Hindlimb muscle (tissue), 1 donor: ENCODE results near the gene FOXP2. TPM values are rescaled to one million over a fixed set of nuclear protein-coding genes. Genes with fewer than 3 reads are reported as not detected.
"Not testable (repeated sequence)": the region's sequence is repeated elsewhere in the genome, so short reads cannot be mapped to it uniquely, and the experiment has no call there.

Experiments
- DNase-seq: peaks from one replicate; pipeline ENCODE4 v3.0.0-alpha.2; 2013
- polyA plus RNA-seq: library from polyadenylated mRNA; unstranded; fragments of 120-200 nt; gene quantifications from one replicate; pipeline ENCODE4 v1.2.1, GENCODE V29; 2013; ENCODE audit not compliant: insufficient read length

The FOXP2 gene
- polyA plus RNA-seq, 1 donor: 9.3 TPM

- no peak for DNase-seq
These were observed 90.0 kb downstream of the FOXP2 start for GRCh38 chr7:114504586-114504985.

GRCh38 chr7:114507381-114507780 is 92.8 kb downstream of the FOXP2 start:
- no peak for DNase-seq

GRCh38 chr7:114508086-114508485 is 93.5 kb downstream of the FOXP2 start:
- DNase-seq: no peak

- DNase-seq: not testable (repeated sequence)
These were observed 96.2 kb downstream of the FOXP2 start for GRCh38 chr7:114510824-114511223.

- DNase-seq: peak; percentile 62
These were observed 104.6 kb downstream of the FOXP2 start for GRCh38 chr7:114519240-114519639.

- DNase-seq: no peak
These were observed 107.5 kb downstream of the FOXP2 start for GRCh38 chr7:114522081-114522480.

- no peak for DNase-seq
These were observed 113.0 kb downstream of the FOXP2 start for GRCh38 chr7:114527589-114527988.

GRCh38 chr7:114530057-114530611 is 115.5 kb downstream of the FOXP2 start:
- no peak for DNase-seq

- DNase-seq: no peak
These were observed 116.7 kb downstream of the FOXP2 start for GRCh38 chr7:114531326-114531725.

GRCh38 chr7:114533131-114533530 is 118.5 kb downstream of the FOXP2 start:
- peak; percentile 17 for DNase-seq

- DNase-seq: no peak
These were observed 120.3 kb downstream of the FOXP2 start for GRCh38 chr7:114534953-114535352.

- DNase-seq: no peak
These were observed 125.0 kb downstream of the FOXP2 start for GRCh38 chr7:114539575-114539974.

GRCh38 chr7:114540291-114540690 is 125.7 kb downstream of the FOXP2 start:
- no peak for DNase-seq

GRCh38 chr7:114547346-114547745 is 132.7 kb downstream of the FOXP2 start:
- not testable (repeated sequence) for DNase-seq

GRCh38 chr7:114548081-114548980 is 133.7 kb downstream of the FOXP2 start:
- peak; percentile 40 for DNase-seq

- no peak for DNase-seq
These were observed 140.3 kb downstream of the FOXP2 start for GRCh38 chr7:114554781-114555537.

- DNase-seq: no peak
These were observed 152.8 kb downstream of the FOXP2 start for GRCh38 chr7:114567416-114567815.

- DNase-seq: no peak
These were observed 154.6 kb downstream of the FOXP2 start for GRCh38 chr7:114569220-114569619.

- DNase-seq: no peak
These were observed 159.8 kb downstream of the FOXP2 start for GRCh38 chr7:114574384-114574783.

- no peak for DNase-seq
These were observed 160.5 kb downstream of the FOXP2 start for GRCh38 chr7:114575098-114575497.

- DNase-seq: not testable (repeated sequence)
These were observed 166.3 kb downstream of the FOXP2 start for GRCh38 chr7:114580963-114581362.

GRCh38 chr7:114588506-114588905 is 173.9 kb downstream of the FOXP2 start:
- DNase-seq: peak; percentile 22

- DNase-seq: no peak
These were observed 174.8 kb downstream of the FOXP2 start for GRCh38 chr7:114589436-114589835.
